Uterus (tissue), 2 donors: ENCODE measurements around the gene CRYBG1.

Experiments
- CTCF ChIP-seq, 4 experiments: fragments of 200-600 bp in 2 of 4; fragments of 450-650 bp in 2 of 4; sonication (generic) in 2 of 4; IDR thresholded peaks; one replicate each; pipeline ENCODE4 v1.5.1; 2016 to 2019; ENCODE audit warnings: antibody characterized with exemption in 4 of 4, mild to moderate bottlenecking in 2 of 4, moderate library complexity in 1 of 4
- POLR2A ChIP-seq, 2 donors: fragments of 450-650 bp; IDR thresholded peaks; one replicate each; pipeline ENCODE4 v1.6.1; 2016; ENCODE audit warnings: antibody characterized with exemption in 2 of 2, mild to moderate bottlenecking in 1 of 2, moderate library complexity in 1 of 2

GRCh38 chr6:106608080-106608668 is 247.7 kb downstream of the CRYBG1 start:
- peak; percentile 6 to 45 (median 26) for TF ChIP-seq CTCF (IDR thresholded peaks at IDR 0.05)
- TF ChIP-seq POLR2A (IDR thresholded peaks at IDR 0.05): no peak
